HG03575 (cell line): Measurements from ENCODE around the gene PARN.
"Not testable (repeated sequence)": the region's sequence is repeated elsewhere in the genome, so short reads cannot be mapped to it uniquely, and the experiment has no call there.

Experiments
- ATAC-seq: cut with Tn5 transposase; IDR thresholded peaks from one replicate; pipeline ENCODE4 v1.9.1; 2021; ENCODE audit not compliant: unreplicated experiment, insufficient number of reproducible peaks, low FRiP score; ENCODE audit errors: extremely low read depth

PARN gene

GRCh38 chr16:14455573-14455972 is 174.5 kb downstream of the PARN start:
- ATAC-seq, result no peak

GRCh38 chr16:14454391-14454790 is 175.7 kb downstream of the PARN start:
- ATAC-seq, result no peak

- no peak for ATAC-seq
Observed at GRCh38 chr16:14452066-14452465, 178.0 kb downstream of the PARN start.

- no peak for ATAC-seq
Observed at GRCh38 chr16:14450846-14451245, 179.2 kb downstream of the PARN start.

GRCh38 chr16:14449790-14450480 is 180.1 kb downstream of the PARN start:
- ATAC-seq, result no peak

- no peak for ATAC-seq
Observed at GRCh38 chr16:14449334-14449733, 180.7 kb downstream of the PARN start.

- no peak for ATAC-seq
Observed at GRCh38 chr16:14448879-14449278, 181.2 kb downstream of the PARN start.

- no peak for ATAC-seq
Observed at GRCh38 chr16:14447783-14448182, 182.3 kb downstream of the PARN start.

- no peak for ATAC-seq
Observed at GRCh38 chr16:14446796-14447195, 183.3 kb downstream of the PARN start.

GRCh38 chr16:14445937-14446715 is 183.9 kb downstream of the PARN start:
- no peak for ATAC-seq

GRCh38 chr16:14444979-14445810 is 184.9 kb downstream of the PARN start:
- ATAC-seq, result no peak

GRCh38 chr16:14441533-14441932 is 188.5 kb downstream of the PARN start:
- not testable (repeated sequence) for ATAC-seq

- no peak for ATAC-seq
Observed at GRCh38 chr16:14438256-14438655, 191.8 kb downstream of the PARN start.

GRCh38 chr16:14437426-14437825 is 192.6 kb downstream of the PARN start:
- no peak for ATAC-seq

GRCh38 chr16:14436401-14436955 is 193.6 kb downstream of the PARN start:
- no peak for ATAC-seq

- ATAC-seq, result no peak
Observed at GRCh38 chr16:14434860-14435259, 195.2 kb downstream of the PARN start.

- ATAC-seq, result not testable (repeated sequence)
Observed at GRCh38 chr16:14428971-14429637, 201.0 kb downstream of the PARN start.

GRCh38 chr16:14428043-14428442 is 202.0 kb downstream of the PARN start:
- no peak for ATAC-seq
